Muscle layer of duodenum (tissue), 2 donors: ENCODE results near the gene LDB1.

Experiments
- H3K27ac ChIP-seq: one replicate; pipeline ENCODE4 v1.7.0; 2013; ENCODE audit warnings: mild to moderate bottlenecking, low read length
- H3K27me3 ChIP-seq: one replicate; pipeline ENCODE4 v1.7.0; 2013; ENCODE audit warnings: low read depth, mild to moderate bottlenecking, control low read depth, low read length
- H3K36me3 ChIP-seq, 2 donors: one replicate each; pipeline ENCODE4 v1.7.0; 2013; ENCODE audit warnings: low read length in 2 of 2, control low read depth in 1 of 2, mild to moderate bottlenecking in 1 of 2; ENCODE audit not compliant: insufficient read depth in 2 of 2, control insufficient read depth in 1 of 2
- H3K4me1 ChIP-seq, 2 donors: one replicate each; pipeline ENCODE4 v1.7.0; 2013; ENCODE audit warnings: low read length in 2 of 2, mild to moderate bottlenecking in 2 of 2, control low read depth in 1 of 2, moderate library complexity in 1 of 2; ENCODE audit not compliant: insufficient read depth in 2 of 2, control insufficient read depth in 1 of 2
- H3K4me3 ChIP-seq, 2 donors: one replicate each; pipeline ENCODE4 v1.7.0; 2013; ENCODE audit warnings: low read length in 2 of 2, low read depth in 1 of 2, mild to moderate bottlenecking in 1 of 2
- H3K9me3 ChIP-seq, 2 donors: one replicate each; pipeline ENCODE4 v1.7.0; 2013; ENCODE audit warnings: low read length in 2 of 2, control low read depth in 1 of 2, mild to moderate bottlenecking in 1 of 2; ENCODE audit not compliant: control insufficient read depth in 1 of 2
- donor health status: healthy.

Gene LDB1

DNA sequence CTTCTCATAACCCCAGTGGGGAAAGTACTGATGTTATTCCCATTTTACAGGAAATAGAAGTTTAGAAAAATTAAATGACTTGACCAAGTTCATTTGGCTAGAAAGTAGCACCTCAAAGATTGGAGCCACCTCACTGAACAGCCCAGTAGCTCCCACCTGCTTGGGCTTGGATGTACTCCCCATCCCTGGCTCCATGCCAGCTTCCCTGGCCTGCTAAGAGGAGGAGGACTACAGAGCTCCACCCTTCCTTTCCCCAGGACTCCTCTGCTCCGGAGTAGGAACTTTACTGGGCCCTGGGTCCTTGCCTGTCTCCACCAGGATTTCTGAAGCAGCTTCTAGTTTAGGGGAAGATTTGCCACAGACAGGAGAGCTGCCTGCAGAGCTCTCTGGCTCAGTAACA lies 52.0 kb downstream of the LDB1 start:
- peaks cover 10 to 21% of the 10 kb centered on the region in 2 donors for H3K4me1 ChIP-seq
- no peaks in the 10 kb centered on the region for H3K27me3 ChIP-seq
- H3K9me3 ChIP-seq, result no peaks in the 10 kb centered on the region
- H3K36me3 ChIP-seq, result peaks cover 0 to 4% of the 10 kb centered on the region in 2 donors
- no peak overlapping the region for H3K4me3 ChIP-seq
- no peak overlapping the region for H3K27ac ChIP-seq

DNA sequence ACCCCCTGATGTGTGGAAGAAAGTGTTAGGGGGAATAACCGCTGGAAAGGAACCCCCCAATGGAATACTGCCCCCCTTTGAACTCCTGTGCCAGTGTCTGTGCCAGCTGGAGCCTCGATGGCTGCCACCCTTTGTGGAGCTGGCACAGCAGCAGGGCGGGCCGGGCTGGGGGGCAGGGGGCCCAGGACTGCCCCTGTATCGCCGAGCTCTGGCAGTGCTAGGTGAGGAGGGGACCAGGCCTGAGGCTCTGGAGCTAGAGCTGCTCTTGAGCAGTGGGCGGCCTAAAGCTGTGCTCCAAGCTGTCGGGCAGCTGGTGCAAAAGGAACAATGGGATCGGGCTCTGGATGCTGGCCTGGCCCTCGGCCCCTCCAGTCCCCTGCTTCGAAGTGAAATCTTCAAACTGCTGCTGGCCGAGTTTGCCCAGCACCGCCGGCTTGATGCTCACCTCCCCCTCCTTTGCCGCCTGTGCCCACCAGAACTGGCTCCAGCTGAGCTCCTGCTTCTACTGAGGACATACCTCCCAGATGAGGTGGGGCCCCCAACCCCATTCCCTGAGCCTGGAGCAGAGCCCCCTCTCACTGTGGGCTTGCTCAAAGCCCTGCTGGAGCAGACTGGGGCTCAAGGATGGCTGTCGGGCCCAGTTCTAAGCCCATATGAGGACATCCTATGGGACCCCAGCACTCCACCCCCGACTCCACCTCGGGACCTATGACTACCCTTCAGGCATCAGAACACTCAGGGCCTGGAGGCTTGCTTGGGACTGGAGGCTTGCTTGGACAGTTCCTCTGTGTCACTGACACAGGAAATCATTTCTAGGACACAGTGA lies 52.9 kb downstream of the LDB1 start:
- Histone ChIP-seq H3K36me3 (peaks cover 0 to 4% of the 10 kb centered on the region in 2 donors), H3K27ac (no peak overlapping the region), H3K27me3 (no peaks in the 10 kb centered on the region), H3K9me3 (no peaks in the 10 kb centered on the region), H3K4me1 (peaks cover 10 to 21% of the 10 kb centered on the region in 2 donors), H3K4me3 (peak overlapping the region in 1 of 2 donors; percentile 97)

DNA sequence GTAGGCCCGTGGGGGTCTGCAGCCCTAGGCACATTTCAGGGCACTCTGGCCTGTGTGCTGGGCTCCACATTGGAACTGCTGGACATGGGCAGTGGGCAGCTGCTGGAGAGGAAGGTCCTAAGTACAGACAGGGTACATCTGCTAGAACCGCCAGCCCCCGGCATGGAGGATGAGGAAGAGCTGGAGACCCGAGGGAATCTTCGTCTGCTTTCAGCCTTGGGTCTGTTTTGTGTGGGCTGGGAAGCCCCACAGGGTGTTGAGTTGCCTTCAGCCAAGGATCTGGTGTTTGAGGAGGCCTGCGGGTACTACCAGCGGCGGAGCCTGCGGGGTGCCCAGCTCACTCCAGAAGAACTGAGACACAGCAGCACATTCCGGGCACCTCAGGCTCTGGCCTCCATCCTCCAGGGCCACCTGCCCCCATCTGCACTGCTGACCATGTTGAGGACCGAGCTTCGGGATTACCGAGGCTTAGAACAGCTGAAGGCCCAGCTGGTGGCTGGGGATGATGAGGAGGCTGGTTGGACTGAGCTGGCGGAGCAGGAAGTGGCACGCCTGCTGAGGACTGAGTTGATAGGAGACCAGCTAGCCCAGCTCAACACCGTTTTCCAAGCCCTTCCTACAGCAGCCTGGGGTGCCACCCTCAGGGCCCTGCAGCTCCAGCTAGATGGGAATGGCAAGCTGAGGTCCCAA lies 53.6 kb downstream of the LDB1 start:
- no peaks in the 10 kb centered on the region for H3K27me3 ChIP-seq
- no peaks in the 10 kb centered on the region for H3K9me3 ChIP-seq
- peak overlapping the region; percentile 65 to 97 for H3K4me3 ChIP-seq
- H3K4me1 ChIP-seq, result peaks cover 10 to 21% of the 10 kb centered on the region in 2 donors
- no peak overlapping the region for H3K27ac ChIP-seq
- H3K36me3 ChIP-seq, result peaks cover 0 to 4% of the 10 kb centered on the region in 2 donors

DNA sequence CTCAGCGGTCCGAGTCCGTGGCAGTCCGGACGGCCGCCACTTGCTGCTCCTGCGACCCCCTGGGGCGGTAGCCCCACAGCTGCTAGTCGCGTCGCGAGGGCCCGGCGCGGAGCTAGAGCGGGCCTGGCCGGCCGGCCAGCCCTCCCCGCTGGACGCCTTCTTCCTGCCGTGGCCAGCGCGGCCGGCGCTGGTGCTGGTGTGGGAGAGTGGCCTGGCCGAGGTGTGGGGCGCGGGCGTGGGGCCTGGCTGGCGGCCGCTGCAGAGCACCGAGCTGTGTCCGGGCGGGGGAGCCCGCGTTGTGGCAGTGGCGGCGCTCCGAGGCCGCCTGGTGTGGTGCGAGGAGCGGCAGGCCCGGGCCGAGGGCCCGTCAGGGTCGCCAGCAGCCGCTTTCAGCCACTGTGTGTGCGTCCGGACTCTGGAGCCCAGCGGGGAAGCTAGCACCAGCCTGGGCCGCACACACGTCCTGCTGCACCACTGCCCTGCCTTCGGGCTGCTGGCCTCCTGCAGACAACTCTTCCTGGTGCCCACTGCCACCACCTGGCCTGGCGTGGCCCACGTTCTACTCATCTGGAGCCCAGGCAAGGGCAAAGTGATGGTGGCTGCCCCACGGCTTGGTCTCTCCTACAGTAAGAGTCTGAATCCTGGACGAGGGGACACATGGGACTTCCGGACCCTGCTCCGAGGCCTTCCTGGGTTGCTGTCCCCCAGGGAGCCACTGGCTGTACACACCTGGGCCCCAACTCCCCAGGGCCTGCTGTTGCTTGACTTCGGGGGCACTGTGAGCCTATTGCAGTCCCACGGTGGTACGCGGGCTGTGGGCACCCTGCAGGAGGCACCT lies 54.4 kb downstream of the LDB1 start:
- H3K36me3 ChIP-seq, result peaks cover 0 to 4% of the 10 kb centered on the region in 2 donors

DNA sequence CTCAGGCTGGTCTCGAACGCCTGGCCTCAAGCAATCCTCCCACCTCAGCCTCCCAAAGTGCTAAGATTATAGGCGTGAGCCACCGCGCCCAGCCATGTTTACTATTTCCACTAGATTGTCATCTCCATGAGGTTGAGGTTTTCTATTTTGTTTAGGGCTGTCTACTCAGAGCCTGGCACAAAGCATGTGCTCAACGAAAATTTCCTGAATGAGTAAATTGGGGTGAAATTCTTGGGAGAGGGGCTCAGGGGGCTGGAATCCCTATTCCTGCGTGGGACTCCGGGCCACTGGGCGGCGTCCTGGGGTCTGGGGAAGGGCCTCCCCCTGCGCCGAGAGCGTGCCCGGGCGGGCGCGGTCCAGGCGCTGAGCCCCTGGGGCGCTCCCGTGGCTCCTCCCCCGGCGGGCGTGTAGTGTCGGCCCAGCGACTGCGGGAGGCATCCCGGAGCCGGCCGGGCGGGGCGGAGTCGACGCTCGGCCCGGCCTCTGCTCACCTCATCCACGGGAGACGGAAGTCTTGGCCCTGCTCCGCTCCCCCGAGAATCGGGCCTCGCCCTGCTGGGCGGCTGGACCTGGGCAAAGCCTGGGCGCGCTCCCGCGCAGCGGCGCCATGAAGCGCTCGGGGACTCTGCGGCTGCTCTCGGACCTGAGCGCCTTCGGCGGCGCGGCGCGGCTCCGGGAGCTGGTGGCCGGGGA lies 55.2 kb downstream of the LDB1 start, which contains the start of gene HPS6:
TSS of gene HPS6 (plus strand) at position 482 of the 693 bp plus-strand sequence. CDS start at position 608, 126 bp downstream.
- Histone ChIP-seq H3K4me3 (peak within 1 kb of the TSS; percentile 65 to 97), H3K27me3 (no peaks in the 10 kb centered on the region), H3K27ac (peak within 1 kb of the TSS; percentile 60), H3K36me3 (peaks cover 0 to 4% of the 10 kb centered on the region in 2 donors), H3K9me3 (no peaks in the 10 kb centered on the region), H3K4me1 (peaks cover 10 to 21% of the 10 kb centered on the region in 2 donors)

More for the DNA sequence above, 54.4 kb downstream of the LDB1 start:
- Histone ChIP-seq H3K4me1 (peaks cover 10 to 21% of the 10 kb centered on the region in 2 donors), H3K9me3 (no peaks in the 10 kb centered on the region), H3K27ac (peak overlapping the region; percentile 60), H3K27me3 (no peaks in the 10 kb centered on the region), H3K4me3 (peak overlapping the region; percentile 65 to 97)

DNA sequence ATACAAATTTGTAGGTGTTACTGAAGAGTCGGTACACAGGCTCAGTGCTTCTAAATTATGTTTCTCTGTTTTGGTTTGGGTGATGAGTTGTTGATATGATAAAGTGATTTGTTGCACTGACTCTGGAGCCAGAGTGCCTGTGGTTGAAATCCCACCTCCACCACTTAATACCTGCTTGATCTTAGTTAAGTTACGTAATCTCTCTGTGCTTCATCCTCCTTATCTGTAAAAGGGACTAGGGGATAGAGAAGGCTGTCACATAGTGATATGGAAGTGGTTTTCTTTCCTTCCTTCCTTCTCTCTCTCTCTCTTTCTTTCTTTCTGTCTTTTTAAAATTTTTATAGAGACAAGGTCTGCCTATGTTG lies 55.7 kb downstream of the LDB1 start:
- peaks cover 0 to 4% of the 10 kb centered on the region in 2 donors for H3K36me3 ChIP-seq
- no peaks in the 10 kb centered on the region for H3K27me3 ChIP-seq
- H3K9me3 ChIP-seq, result no peaks in the 10 kb centered on the region
- H3K27ac ChIP-seq, result peak overlapping the region; percentile 56
- peaks cover 10 to 21% of the 10 kb centered on the region in 2 donors for H3K4me1 ChIP-seq
- H3K4me3 ChIP-seq, result peak overlapping the region; percentile 65 to 97

DNA sequence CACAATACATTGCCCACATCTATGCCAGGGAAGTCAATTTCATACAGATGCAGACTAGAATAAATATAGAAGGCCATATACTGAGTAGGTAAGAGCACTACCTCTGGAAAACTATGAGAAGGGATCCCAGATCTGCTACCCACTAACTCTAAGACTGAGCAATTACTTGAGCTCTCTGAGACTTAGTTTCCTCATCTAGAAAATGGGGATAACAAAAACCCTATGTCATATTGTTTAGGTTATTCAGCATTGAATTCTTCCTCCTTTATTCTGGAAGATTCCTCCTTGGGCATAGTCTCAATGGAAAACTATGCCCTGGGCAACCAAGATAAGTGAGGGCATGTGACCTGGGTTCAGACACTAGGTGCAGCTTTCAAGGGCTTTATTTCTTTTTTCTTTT lies 60.2 kb downstream of the LDB1 start:
- Histone ChIP-seq H3K4me1 (peaks cover 0 to under 1% of the 10 kb centered on the region in 2 donors), H3K36me3 (no peaks in the 10 kb centered on the region), H3K27ac (no peak overlapping the region), H3K9me3 (no peaks in the 10 kb centered on the region), H3K4me3 (no peak overlapping the region), H3K27me3 (no peaks in the 10 kb centered on the region)
